Measurements from ENCODE around the gene TNRC6A. TPM values are rescaled to one million over a fixed set of nuclear protein-coding genes. Genes with fewer than 3 reads are reported as not detected.

Gene TNRC6A
- polyA plus RNA-seq, 12 donors = 22.9 to 76.8 (median 35.6) TPM

GRCh38 chr16:24871891-24872290, 142.4 kb downstream of the TNRC6A start:
- no peak for DNase-seq

GRCh38 chr16:24873028-24873427, 143.6 kb downstream of the TNRC6A start:
- no peak for DNase-seq

- no peak for DNase-seq
These were observed 146.0 kb downstream of the TNRC6A start for GRCh38 chr16:24875466-24875865.

Other genes with a start within 250 kb of the TNRC6A start
- 10 to 100 TPM in 11 of 12 donors, not detected in 1; 33.5 to 98.7 (median 44.9) TPM for gene RBBP6, start 190.1 kb upstream of the TNRC6A start, polyA plus RNA-seq (ENCODE audit: insufficient read length in 12 of 12)
- under 1 TPM in 4 of 12 donors, not detected in 8; 0.11 to 0.69 (median 0.33) TPM for gene SLC5A11, start 116.3 kb downstream of the TNRC6A start, polyA plus RNA-seq (ENCODE audit: insufficient read length in 12 of 12)

All from muscle of arm (tissue), 12 donors.